ENCODE results near the gene BICDL1. TPM values are rescaled to one million over a fixed set of nuclear protein-coding genes. Genes with fewer than 3 reads are reported as not detected.
A peak's percentile ranks its signal among the peaks of the same experiment; 100 is the strongest.
"Not testable (repeated sequence)": the region's sequence is repeated elsewhere in the genome, so short reads cannot be mapped to it uniquely, and the experiment has no call there.

The BICDL1 gene
- total RNA-seq, 4 donors from 2014 or later: 127 to 207 (median 129) TPM

DNA sequence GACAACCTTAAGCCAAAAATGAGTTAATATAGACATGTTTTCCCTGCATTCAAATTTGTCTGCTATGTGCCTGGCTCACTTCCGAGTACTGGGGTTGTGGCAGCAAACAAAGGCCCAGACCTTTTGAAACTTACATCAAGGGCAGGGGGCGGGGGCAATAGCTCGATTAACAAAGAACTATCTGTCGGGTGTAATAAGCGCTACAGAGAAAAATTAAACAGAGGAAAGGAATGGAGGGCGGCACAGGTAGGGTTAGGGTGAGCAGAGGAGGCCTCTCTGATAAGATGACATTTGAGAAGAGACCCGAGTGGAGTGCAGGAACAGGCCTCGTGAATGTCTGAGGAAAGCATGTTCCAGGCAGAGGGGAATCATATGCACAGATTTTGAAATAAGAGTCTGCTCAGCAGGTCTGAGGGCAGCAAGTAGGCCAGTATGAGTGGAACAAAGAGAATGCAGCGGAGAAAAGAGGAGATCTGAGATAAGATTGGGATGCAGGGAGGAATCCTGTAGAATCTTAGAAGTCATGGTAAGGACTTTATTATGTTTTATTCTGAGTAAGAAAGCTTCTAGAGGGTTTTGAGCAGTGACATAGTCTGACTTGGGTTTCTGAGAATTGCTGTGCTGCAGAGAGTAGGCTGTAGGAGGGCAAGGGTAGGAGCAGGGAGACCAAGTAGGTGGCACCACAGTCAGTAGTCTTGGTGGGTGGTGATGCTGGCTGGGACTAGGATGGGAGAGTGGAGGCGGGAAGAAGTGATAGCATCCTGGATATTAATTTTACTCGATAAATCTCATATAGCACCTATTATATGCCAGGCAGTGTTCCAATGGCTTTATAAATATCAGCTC lies 52.6 kb downstream of the BICDL1 start:
- no peak overlapping the region for H3K4me3 ChIP-seq
- TF ChIP-seq, protein P1, sequence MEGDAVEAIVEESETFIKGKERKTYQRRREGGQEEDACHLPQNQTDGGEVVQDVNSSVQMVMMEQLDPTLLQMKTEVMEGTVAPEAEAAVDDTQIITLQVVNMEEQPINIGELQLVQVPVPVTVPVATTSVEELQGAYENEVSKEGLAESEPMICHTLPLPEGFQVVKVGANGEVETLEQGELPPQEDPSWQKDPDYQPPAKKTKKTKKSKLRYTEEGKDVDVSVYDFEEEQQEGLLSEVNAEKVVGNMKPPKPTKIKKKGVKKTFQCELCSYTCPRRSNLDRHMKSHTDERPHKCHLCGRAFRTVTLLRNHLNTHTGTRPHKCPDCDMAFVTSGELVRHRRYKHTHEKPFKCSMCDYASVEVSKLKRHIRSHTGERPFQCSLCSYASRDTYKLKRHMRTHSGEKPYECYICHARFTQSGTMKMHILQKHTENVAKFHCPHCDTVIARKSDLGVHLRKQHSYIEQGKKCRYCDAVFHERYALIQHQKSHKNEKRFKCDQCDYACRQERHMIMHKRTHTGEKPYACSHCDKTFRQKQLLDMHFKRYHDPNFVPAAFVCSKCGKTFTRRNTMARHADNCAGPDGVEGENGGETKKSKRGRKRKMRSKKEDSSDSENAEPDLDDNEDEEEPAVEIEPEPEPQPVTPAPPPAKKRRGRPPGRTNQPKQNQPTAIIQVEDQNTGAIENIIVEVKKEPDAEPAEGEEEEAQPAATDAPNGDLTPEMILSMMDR (IDR thresholded peaks at IDR 0.05): no peak
- TF ChIP-seq EP300 (IDR thresholded peaks at IDR 0.05): no peak
- no peak for TF ChIP-seq POLR2A (IDR thresholded peaks at IDR 0.05)
- TF ChIP-seq POLR2AphosphoS5 (IDR thresholded peaks at IDR 0.05): no peak
- H3K9me3 ChIP-seq: no peaks in the 10 kb centered on the region
- 47% methylated on average over 11 of the region's 11 CpGs for WGBS
- no peaks in the 10 kb centered on the region for H3K27me3 ChIP-seq
- no peaks in the 10 kb centered on the region for H3K36me3 ChIP-seq
- peak overlapping the region; percentile 89 for H3K27ac ChIP-seq
- peaks cover 17% of the 10 kb centered on the region for H3K4me1 ChIP-seq
- DNase-seq (ENCODE audit: low spot score in 2 of 2): no peak

DNA sequence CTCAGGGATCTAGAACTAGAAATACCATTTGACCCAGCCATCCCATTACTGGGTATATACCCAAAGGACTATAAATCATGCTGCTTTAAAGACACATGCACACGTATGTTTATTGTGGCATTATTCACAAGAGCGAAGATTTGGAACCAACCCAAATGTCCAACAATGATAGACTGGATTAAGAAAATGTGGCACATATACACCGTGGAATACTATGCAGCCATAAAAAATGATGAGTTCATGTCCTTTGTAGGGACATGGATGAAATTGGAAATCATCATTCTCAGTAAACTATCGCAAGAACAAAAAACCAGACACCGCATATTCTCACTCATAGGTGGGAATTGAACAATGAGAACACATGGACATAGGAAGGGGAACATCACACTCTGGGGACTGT lies 56.3 kb downstream of the BICDL1 start:
- H3K27ac ChIP-seq: not testable (repeated sequence)
- peaks cover 17% of the 10 kb centered on the region for H3K4me1 ChIP-seq
- 86% methylated on average over 3 of the region's 5 CpGs for WGBS

DNA sequence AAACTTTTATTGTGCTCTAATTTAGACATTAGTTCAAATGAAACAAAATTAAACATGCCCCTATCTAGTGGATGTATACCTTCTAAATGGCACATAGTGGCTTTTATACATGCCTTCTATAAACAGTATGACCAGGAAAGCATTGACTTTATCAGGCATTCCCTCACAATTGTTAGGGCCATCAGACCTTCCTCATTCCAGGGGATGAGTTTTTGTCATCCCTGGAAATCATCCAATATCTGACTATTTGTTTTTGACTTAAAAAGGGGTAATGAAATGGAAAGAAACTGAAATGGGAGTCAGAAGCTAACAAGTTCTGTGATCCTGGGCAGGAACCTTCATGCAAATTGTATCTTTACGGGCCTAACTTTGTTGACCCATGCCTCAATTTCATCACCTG lies 58.0 kb downstream of the BICDL1 start:
- peaks cover 7% of the 10 kb centered on the region for H3K4me1 ChIP-seq
- H3K27ac ChIP-seq: no peak overlapping the region
- WGBS: 92% methylated on average over 1 of the region's 1 CpG
- TF ChIP-seq, protein P1 (IDR thresholded peaks at IDR 0.05): no peak
- TF ChIP-seq POLR2AphosphoS5 (IDR thresholded peaks at IDR 0.05) (no peak), POLR2A (IDR thresholded peaks at IDR 0.05) (no peak), EP300 (IDR thresholded peaks at IDR 0.05) (no peak)
- H3K36me3 ChIP-seq: no peaks in the 10 kb centered on the region
- H3K9me3 ChIP-seq: no peaks in the 10 kb centered on the region
- H3K27me3 ChIP-seq: no peaks in the 10 kb centered on the region
- no peak overlapping the region for H3K4me3 ChIP-seq
- DNase-seq (ENCODE audit: low spot score in 2 of 2): no peak

More for the DNA sequence above, 56.3 kb downstream of the BICDL1 start:
- not testable (repeated sequence) for H3K36me3 ChIP-seq; H3K4me3 ChIP-seq; DNase-seq (ENCODE audit: low spot score in 2 of 2); H3K27me3 ChIP-seq; H3K9me3 ChIP-seq

DNA sequence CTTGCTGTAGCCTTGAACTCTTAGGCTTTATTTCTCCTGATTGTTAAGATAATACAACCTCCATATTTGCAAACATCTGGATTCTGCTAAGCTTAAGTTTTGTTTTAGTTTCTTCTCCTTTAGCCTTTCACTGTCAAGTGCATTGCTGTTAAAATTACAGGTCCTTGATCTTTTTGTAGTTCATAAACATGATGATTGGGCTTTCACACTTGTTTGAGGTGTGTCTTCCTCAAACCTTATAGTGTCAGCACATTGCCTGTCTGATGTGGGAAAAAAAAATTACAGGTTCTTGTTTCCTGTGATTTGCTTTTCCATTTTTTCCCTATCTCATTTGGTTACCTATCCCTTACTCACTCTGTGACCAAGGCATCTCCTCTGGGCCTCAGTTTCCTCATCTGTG lies 59.2 kb downstream of the BICDL1 start:
- no peak for DNase-seq (ENCODE audit: low spot score in 2 of 2)
- no peak for TF ChIP-seq POLR2A (IDR thresholded peaks at IDR 0.05)
- TF ChIP-seq POLR2AphosphoS5 (IDR thresholded peaks at IDR 0.05): no peak
- no peak for TF ChIP-seq EP300 (IDR thresholded peaks at IDR 0.05)
- TF ChIP-seq, protein P1 (IDR thresholded peaks at IDR 0.05): no peak
- Histone ChIP-seq H3K27ac (no peak overlapping the region), H3K36me3 (no peaks in the 10 kb centered on the region), H3K9me3 (no peaks in the 10 kb centered on the region), H3K4me3 (no peak overlapping the region), H3K27me3 (no peaks in the 10 kb centered on the region), H3K4me1 (peaks cover 6% of the 10 kb centered on the region)

DNA sequence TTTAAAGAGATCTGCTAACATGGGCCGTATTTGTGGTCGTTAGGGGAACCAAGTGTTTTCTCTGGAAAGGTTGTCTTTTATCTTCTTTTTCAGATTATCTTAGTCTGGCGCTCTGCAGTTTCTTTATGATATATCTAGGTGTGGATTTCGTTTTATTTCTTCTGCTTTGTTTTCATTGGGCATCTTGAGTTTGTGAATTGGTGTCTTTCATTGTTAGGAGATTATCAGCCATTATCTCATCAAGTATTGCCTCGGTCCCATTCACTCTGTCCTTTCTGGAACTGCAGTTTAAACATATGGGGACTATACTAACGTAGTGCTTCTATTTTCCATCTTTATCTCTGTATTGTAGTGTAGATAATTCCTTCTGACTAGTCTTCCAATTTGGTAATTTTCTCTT lies 60.4 kb downstream of the BICDL1 start:
- H3K9me3 ChIP-seq: no peaks in the 10 kb centered on the region
- H3K27ac ChIP-seq: no peak overlapping the region
- no peak for DNase-seq (ENCODE audit: low spot score in 2 of 2)
- no peaks in the 10 kb centered on the region for H3K27me3 ChIP-seq
- no peak overlapping the region for H3K4me3 ChIP-seq
- no peak for TF ChIP-seq EP300 (IDR thresholded peaks at IDR 0.05)
- H3K4me1 ChIP-seq: no peaks in the 10 kb centered on the region
- H3K36me3 ChIP-seq: no peaks in the 10 kb centered on the region
- WGBS: 87% methylated on average over 6 of the region's 6 CpGs

DNA sequence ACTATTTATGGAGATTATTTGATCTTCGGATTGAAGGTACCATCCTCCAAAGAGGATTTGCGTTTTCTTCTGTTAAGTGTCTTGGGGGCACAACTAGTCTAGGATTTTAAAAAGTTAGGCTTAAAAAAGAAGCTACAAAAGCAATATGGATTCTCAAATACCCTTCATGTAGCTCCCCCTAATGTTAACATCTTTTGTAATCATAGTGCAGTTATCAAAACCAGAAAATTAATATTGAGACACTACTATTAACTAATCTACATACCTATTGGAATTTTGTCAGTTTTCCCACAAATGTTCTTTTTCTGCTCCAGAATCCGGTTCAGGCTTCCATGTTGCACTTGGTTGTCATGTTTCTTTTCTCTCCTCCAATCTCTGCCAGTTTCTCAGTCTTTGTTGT lies 62.5 kb downstream of the BICDL1 start:
- Histone ChIP-seq H3K4me3 (no peak overlapping the region), H3K4me1 (peaks cover 12% of the 10 kb centered on the region), H3K27ac (no peak overlapping the region), H3K36me3 (no peaks in the 10 kb centered on the region), H3K9me3 (no peaks in the 10 kb centered on the region), H3K27me3 (no peaks in the 10 kb centered on the region)
- DNase-seq (ENCODE audit: low spot score in 2 of 2): no peak
- no peak for TF ChIP-seq EP300 (IDR thresholded peaks at IDR 0.05)
- no peak for TF ChIP-seq POLR2A (IDR thresholded peaks at IDR 0.05)
- no peak for TF ChIP-seq POLR2AphosphoS5 (IDR thresholded peaks at IDR 0.05)
- TF ChIP-seq, protein P1 (IDR thresholded peaks at IDR 0.05): no peak
- WGBS: 97% methylated on average over 3 of the region's 3 CpGs

All from suprapubic skin (tissue), 4 donors.